GM19395 (cell line): ENCODE data around the gene DPYSL4.

ENCODE experiments used
- ATAC-seq: cut with Tn5 transposase; IDR thresholded peaks from one replicate; pipeline ENCODE4 v1.9.1; 2021; ENCODE audit warnings: mild to moderate bottlenecking, moderate library complexity; ENCODE audit not compliant: unreplicated experiment

Gene DPYSL4

GRCh38 chr10:132193907-132194552 lies 7.3 kb downstream of the DPYSL4 start:
- ATAC-seq, result no peak

- no peak for ATAC-seq
Measured at GRCh38 chr10:132194726-132195125, 8.0 kb downstream of the DPYSL4 start.

GRCh38 chr10:132195366-132196075 lies 8.8 kb downstream of the DPYSL4 start:
- ATAC-seq, result no peak

GRCh38 chr10:132196178-132197113 lies 9.7 kb downstream of the DPYSL4 start:
- no peak for ATAC-seq

GRCh38 chr10:132197271-132198067 lies 10.7 kb downstream of the DPYSL4 start:
- ATAC-seq, result no peak

- no peak for ATAC-seq
Measured at GRCh38 chr10:132198068-132198370, 11.3 kb downstream of the DPYSL4 start.

DNA sequence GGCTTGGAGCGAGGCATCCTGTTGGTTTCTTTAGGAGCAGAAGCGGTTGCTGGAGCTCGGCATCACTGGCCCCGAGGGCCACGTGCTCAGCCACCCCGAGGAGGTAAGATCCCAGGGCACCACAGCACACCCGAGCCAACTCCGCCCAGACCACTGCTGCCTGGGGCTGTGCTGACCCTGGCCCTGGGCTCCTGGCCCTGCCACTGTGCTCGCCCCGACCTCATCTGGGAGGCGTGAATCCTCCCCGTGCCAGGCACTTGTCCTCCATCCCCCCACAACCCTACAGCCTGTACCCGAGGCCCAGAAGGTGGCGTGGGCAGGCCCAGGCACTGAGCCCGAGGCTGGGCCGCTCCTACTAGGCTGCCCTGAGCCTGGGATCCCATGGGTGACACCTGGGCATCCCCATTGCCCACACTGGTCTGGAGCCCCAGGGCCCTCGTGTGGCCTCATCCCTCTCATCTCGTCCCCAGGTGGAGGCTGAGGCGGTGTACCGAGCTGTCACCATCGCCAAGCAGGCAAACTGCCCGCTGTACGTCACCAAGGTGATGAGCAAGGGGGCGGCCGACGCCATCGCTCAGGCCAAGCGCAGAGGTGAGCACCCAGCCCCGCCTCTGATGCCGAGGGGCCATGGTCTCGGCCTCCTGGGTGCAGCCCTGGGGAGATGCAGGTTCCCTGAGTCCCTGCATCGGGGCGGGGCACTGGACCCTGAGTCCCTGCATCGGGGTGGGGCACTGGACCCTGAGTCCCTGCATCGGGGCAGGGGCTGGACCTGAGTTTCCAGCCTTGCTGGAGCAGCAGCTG lies 11.8 kb downstream of the DPYSL4 start:
- no peak for ATAC-seq

DNA sequence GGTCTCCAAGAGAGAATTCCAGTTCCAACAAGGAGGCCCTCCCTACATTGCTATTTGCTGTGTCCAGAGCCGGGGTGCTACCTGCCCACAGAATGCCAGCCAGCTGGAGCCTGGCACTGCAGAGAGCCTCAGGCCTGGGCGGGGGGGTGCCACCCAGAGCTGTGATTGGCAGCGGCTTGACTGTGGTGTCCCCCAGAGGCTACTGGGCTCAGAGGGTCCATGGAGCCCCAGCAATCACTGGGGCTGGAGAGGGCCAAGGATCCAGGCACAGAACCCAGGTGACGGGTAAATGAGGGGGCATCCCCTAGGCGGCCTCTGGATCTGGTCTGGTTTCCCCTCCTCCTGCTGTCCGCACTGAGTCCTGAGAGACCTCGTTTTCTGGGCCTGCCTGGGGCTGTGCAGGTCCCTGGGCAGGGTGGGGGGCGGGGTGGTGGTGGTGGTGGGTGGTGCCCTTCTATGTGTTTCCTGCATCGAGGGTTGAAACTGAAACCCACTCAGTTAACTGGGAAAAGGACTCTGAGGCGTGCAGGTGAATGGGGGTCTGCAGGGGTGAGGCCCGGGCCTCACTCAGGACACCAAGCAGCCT lies 12.6 kb downstream of the DPYSL4 start:
- ATAC-seq, result no peak

DNA sequence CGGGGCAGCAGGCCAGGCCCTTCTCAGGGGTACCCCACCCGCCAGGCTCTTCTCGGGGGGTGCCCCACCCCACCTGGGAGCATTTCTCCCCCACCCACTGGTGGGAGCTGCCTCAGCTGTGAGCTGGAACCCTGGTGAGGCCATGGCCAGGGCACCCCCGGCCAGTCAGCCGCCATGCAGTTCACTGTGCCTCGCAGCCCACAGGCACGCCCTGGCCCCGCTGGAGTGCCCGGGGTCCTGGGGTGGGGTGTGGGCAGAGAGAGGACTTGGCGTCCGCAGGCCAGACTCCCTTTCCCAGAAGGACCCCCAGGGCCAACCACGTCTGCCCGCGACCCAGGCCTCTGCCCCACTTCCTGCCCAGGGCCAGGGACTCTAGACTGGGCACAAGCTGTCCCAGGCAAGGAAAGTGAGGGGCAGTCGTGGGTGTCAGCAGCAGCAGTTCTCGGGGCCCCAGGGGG lies 13.1 kb downstream of the DPYSL4 start:
- no peak for ATAC-seq

- ATAC-seq, result no peak
Measured at GRCh38 chr10:132200344-132201110, 13.8 kb downstream of the DPYSL4 start.

DNA sequence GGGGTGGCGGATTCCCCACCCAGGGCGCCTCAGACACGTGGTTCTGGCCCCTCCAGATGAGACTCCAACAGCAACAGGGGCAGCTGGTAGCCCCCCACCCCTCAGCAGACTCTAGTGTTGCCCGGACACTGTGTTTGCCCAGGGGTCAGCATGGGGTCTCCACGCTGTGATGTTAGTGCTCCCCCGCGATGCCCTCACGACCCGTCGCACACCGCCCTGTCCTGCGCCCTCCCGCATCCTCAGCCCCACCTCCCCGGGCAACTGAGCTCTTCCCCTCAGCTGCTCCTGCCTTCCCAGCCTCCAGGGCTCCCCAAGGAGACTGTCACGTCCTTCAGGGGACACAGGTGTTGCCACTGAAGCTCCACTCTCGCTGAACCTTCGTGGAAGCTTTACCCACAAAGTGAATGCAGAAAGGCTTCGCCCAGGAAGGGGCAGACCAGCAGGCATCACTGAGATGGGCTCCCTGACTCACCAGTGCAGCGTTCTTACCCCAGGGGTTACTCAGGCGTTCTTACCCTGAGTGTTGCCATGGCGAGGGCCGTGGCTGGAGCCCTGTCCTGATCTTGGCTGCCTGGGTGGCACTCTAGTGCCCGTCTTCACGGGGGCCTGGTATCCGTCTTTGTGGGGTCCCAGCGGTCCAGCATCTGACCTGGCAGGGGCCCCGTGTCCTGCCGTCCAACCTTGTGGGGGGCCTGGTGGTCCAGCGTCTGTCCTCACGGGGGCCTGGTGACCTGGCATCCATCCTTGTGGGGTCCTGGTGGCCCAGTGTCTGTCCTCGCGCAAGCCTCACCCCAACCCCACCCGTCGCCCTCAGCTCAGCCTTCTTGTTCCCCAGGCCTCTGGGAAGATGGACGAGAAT lies 14.6 kb downstream of the DPYSL4 start:
- no peak for ATAC-seq

DNA sequence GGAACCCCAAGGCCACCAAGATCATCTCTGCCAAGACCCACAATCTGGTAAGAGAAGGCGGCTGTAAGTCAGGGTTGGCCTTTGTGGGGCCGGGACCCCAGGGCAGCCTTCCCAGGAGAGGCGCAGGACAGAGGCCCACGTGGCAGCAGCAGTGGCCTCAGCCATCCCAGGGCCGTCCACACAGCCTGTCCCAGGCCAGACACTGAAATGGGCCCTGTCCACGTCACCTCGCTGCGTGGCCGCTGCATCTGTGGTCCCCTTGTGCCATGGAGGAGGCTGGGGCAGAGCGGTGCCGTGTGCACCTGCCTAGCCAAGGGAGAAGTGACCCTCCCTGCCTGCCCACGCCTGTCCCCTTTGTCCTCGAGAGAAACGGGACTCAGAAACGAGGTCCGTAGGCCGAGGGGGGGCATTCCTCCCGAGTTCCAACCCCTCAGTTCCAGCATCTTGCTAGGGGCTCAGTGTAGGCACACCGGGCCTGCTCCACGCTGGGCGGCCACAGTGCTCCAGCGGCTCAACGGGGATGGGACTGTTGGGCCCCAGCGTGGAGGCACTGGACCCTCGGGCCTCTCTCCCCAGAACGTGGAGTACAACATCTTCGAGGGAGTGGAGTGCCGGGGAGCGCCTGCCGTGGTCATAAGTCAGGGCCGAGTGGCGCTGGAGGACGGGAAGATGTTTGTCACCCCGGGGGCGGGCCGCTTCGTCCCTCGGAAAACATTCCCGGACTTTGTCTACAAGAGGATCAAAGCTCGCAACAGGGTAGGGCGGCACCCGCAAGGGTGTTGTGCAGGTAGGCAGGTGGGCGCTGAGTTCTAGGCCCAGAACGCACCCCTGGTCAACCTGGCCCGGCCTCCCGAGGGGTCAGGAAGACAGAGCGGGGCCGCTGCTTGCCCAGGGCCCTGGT lies 15.6 kb downstream of the DPYSL4 start:
- ATAC-seq, result no peak

- no peak for ATAC-seq
Measured at GRCh38 chr10:132203256-132204077, 16.7 kb downstream of the DPYSL4 start.

GRCh38 chr10:132204078-132204780 lies 17.5 kb downstream of the DPYSL4 start:
- no peak for ATAC-seq

DNA sequence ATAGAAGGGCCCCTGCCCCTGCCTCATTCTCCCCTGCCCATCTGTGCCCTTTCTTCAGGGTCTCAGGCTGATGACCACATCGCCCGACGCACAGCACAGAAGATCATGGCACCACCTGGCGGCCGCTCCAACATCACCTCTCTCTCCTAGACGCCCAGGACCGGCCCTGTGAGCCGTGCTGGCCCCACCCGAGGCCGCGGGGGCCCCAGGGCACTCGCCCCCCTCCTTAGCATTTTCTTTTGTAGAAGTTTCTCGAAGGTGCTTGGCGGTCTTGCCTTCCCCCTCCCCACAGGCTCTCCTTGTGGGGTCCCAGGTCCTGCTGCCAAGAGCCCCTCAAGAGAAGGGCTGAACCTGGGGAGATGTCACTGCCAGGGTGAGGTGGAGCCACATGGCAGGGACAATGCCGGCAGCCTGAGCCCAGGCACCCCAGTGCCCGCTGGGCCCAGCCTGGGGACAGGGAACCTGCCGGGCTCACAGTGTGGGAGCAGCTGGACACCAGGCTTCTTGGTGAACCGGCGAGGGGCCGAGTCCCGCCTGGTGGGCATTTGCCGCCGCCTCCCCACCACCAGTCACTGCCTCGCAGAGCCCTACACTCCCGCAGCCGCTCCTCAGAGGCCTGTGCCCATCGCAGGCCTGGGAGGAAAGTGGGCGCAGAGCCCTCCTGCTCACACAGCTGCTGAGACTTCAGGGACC lies 18.2 kb downstream of the DPYSL4 start:
- no peak for ATAC-seq
